B cell (primary cell): ENCODE measurements around the gene NAA80. TPM values are rescaled to one million over a fixed set of nuclear protein-coding genes. Genes with fewer than 3 reads are reported as not detected.

ENCODE experiments used
- ATAC-seq: fragments of 200-7000 bp; cut with Tn5 transposase; one replicate; pipeline ENCODE4 v1.10.0; 2021; ENCODE audit warnings: low read depth, mild to moderate bottlenecking, moderate number of reproducible peaks, moderate library complexity
- CTCF ChIA-PET: fragments of 350-600 bp; sonication (Branson Sonifier 250); formaldehyde crosslinking; loops from one replicate; lab custom pipeline; 2021; ENCODE audit warnings: antibody characterized with exemption, inconsistent platforms; lab: Charles Lee
- POLR2A ChIA-PET: fragments of 350-600 bp; sonication (Branson Sonifier 250); formaldehyde crosslinking; loops from one replicate; lab custom pipeline; 2021; ENCODE audit warnings: antibody characterized with exemption; lab: Charles Lee
- DNase-seq: peaks from one replicate; pipeline ENCODE4 v3.0.0; 2013
- H2AFZ ChIP-seq: 2 replicates; pipeline ENCODE4 v1.6.1; 2012; ENCODE audit warnings: mild to moderate bottlenecking, low read depth, low read length; ENCODE audit not compliant: insufficient read depth, poor library complexity, severe bottlenecking
- H3K27ac ChIP-seq, 2 donors: 1 replicate in 1 of 2; 2 replicates in 1 of 2; pipeline ENCODE4 v1.5.1; 2012 to 2013; ENCODE audit warnings: low read length in 2 of 2, mild to moderate bottlenecking in 2 of 2, moderate library complexity in 1 of 2
- H3K27me3 ChIP-seq, 4 experiments: fragments of 200-600 bp in 1 of 4; sonication (generic) in 1 of 4; replicated peaks in 1 of 4; 1 replicate in 2 of 4; 2 replicates in 2 of 4; pipeline versions ENCODE4 v1.6.1 to v1.7.0; 2013 to 2016; ENCODE audit warnings: low read length in 3 of 4, mild to moderate bottlenecking in 2 of 4, mixed read lengths in 1 of 4, moderate library complexity in 1 of 4; ENCODE audit not compliant: insufficient read depth in 4 of 4, control insufficient read depth in 3 of 4; ENCODE audit errors: control extremely low read depth in 1 of 4
- H3K36me3 ChIP-seq, 2 experiments: replicated peaks in 1 of 2; 1 replicate in 1 of 2; 2 replicates in 1 of 2; pipeline versions ENCODE4 v1.6.1 to v1.7.1; 2013; ENCODE audit warnings: low read length in 1 of 2; ENCODE audit not compliant: insufficient read depth in 2 of 2, control insufficient read depth in 1 of 2; ENCODE audit errors: control extremely low read depth in 1 of 2, extremely low read depth in 1 of 2
- H3K4me1 ChIP-seq, 2 donors: fragments of 200-600 bp in 1 of 2; sonication (generic) in 1 of 2; 1 replicate in 1 of 2; 2 replicates in 1 of 2; pipeline versions ENCODE4 v1.5.1 to v1.6.1; 2013 to 2017; ENCODE audit warnings: low read length in 2 of 2; ENCODE audit not compliant: control insufficient read depth in 2 of 2, insufficient read depth in 2 of 2
- H3K4me2 ChIP-seq: replicated peaks from 2 replicates; pipeline ENCODE3; 2012; ENCODE audit warnings: mild to moderate bottlenecking, low read depth, low read length; ENCODE audit not compliant: poor library complexity, severe bottlenecking
- H3K4me3 ChIP-seq, 5 experiments: fragments of 200-600 bp in 1 of 5; sonication (generic) in 1 of 5; 1 replicate in 3 of 5; 2 replicates in 2 of 5; pipeline versions ENCODE4 v1.5.1 to v1.7.0; 2011 to 2016; ENCODE audit warnings: low read length in 4 of 5, mild to moderate bottlenecking in 4 of 5, low read depth in 2 of 5, control low read depth in 1 of 5, moderate library complexity in 1 of 5; ENCODE audit not compliant: insufficient read depth in 1 of 5; ENCODE audit errors: control extremely low read depth in 1 of 5, extremely low read depth in 1 of 5
- H3K79me2 ChIP-seq: fragments of 200-600 bp; sonication (generic); one replicate; pipeline ENCODE4 v1.6.0; 2016; ENCODE audit warnings: low read length; ENCODE audit not compliant: control insufficient read depth, insufficient read depth
- H3K9ac ChIP-seq: fragments of 200-600 bp; sonication (generic); 2 replicates; pipeline ENCODE4 v1.6.1; 2017; ENCODE audit warnings: mild to moderate bottlenecking, low read length, moderate library complexity
- H3K9me3 ChIP-seq, 3 donors: one replicate each; pipeline versions ENCODE4 v1.6.1 to v1.7.1; 2013; ENCODE audit warnings: low read length in 2 of 3; ENCODE audit not compliant: control insufficient read depth in 2 of 3, insufficient read depth in 1 of 3; ENCODE audit errors: control extremely low read depth in 1 of 3
- H4K20me1 ChIP-seq: 2 replicates; pipeline ENCODE4 v1.6.0; 2012; ENCODE audit warnings: mild to moderate bottlenecking, low read length; ENCODE audit not compliant: insufficient read depth, control insufficient read depth, poor library complexity, severe bottlenecking
- H3K27ac Mint-ChIP-seq: one replicate; pipeline ENCODE4 v1.8.0; 2021; ENCODE audit warnings: mixed read lengths
- H3K27me3 Mint-ChIP-seq: one replicate; pipeline ENCODE4 v1.8.0; 2021; ENCODE audit warnings: mixed read lengths
- H3K4me1 Mint-ChIP-seq: one replicate; pipeline ENCODE4 v1.8.0; 2021; ENCODE audit warnings: mixed read lengths
- H3K4me3 Mint-ChIP-seq: one replicate; pipeline ENCODE4 v1.8.0; 2021; ENCODE audit warnings: mixed read lengths
- H3K9me3 Mint-ChIP-seq: one replicate; pipeline ENCODE4 v1.8.0; 2022; ENCODE audit warnings: mixed read lengths; ENCODE audit not compliant: insufficient read depth
- CTCF ChIP-seq: fragments of 200-600 bp; IDR thresholded peaks from one replicate; pipeline ENCODE4 v1.8.0; 2022; ENCODE audit warnings: antibody characterized with exemption, mild to moderate bottlenecking
- EZH2 ChIP-seq: IDR thresholded peaks from 2 replicates; pipeline ENCODE4 v1.6.1; 2012; ENCODE audit warnings: borderline replicate concordance, low read depth, mild to moderate bottlenecking, moderate library complexity, low read length; ENCODE audit not compliant: insufficient read depth, poor library complexity, severe bottlenecking
- WGBS: methylation state at CpG from one replicate; pipeline ENCODE4 v1.1.5; 2013; ENCODE audit warnings: missing lambda C conversion rate; ENCODE audit not compliant: insufficient coverage; 5-methylcytosine and 5-hydroxymethylcytosine counted together
- intact Hi-C: fragments of 100-400 bp; cut with micrococcal nuclease; formaldehyde crosslinking; loops from one replicate; pipeline ENCODE4 v1.10.0; 2022
- polyA plus RNA-seq: library from polyadenylated mRNA; depleted of rRNA; stranded (reverse); fragments of >200 nt; gene quantifications from 2 replicates; pipeline ENCODE4 v1.2.3, GENCODE V29; 2012
- total RNA-seq, 2 donors: library from RNA; stranded (reverse); fragments of 120-200 nt in 1 of 2; gene quantifications; 1 replicate in 1 of 2; 2 replicates in 1 of 2; pipeline versions ENCODE4 v1.2.3 to v1.2.4, GENCODE V29; 2013 to 2022

NAA80 gene
- total and polyA plus RNA-seq, 2 donors (not counting 1 experiment from before 2014, with no cell fraction given) = 37.8 to 49.0 TPM

GRCh38 chr3:50260942-50261441 is 38.2 kb downstream of the NAA80 start:
- Histone ChIP-seq H4K20me1 (peaks cover 38% of the 10 kb centered on the region), H3K9me3 (no peaks in the 10 kb centered on the region), H3K27me3 (peaks cover 0 to 12% (median 0%) of the 10 kb centered on the region in 4 experiments), H3K27ac (no peak overlapping the region), H3K9ac (peak overlapping the region; percentile 77), H3K4me3 (no peak overlapping the region), H3K4me1 (peaks cover 12 to 17% of the 10 kb centered on the region in 2 donors), H3K4me2 (peak overlapping the region; percentile 98), H3K36me3 (peaks cover 0 to 24% of the 10 kb centered on the region in 2 experiments), H3K79me2 (no peaks in the 10 kb centered on the region), H2AFZ (peak overlapping the region; percentile 82)
- ChIA-PET CTCF (interaction anchor here (0.6 to 27.3 kb wide), 6 partner anchors 11 to 107 kb away, joined by 3 to 596 read pairs (median 10); partner anchors contain the start of genes GNAI2 and LSMEM2), POLR2A (no interaction called here)
- ATAC-seq (no peak), DNase-seq (no peak)
- H3K4me1 Mint-ChIP-seq = peaks cover 12% of the 10 kb centered on the region
- WGBS = 75% methylated on average over 5 of the region's 5 CpGs
- peak overlapping the region; percentile 65 for H3K27ac Mint-ChIP-seq
- H3K9me3 Mint-ChIP-seq = no peaks in the 10 kb centered on the region
- peaks cover 4% of the 10 kb centered on the region for H3K27me3 Mint-ChIP-seq
- TF ChIP-seq EZH2 (no peak), CTCF (no peak)
- intact Hi-C loops = loop anchor here (1.0 kb wide), 3 partner anchors 12 to 34 kb away; no protein-coding TSS in a partner anchor
- H3K4me3 Mint-ChIP-seq = peak overlapping the region; percentile 72
